ENCODE results near the gene ANP32B. TPM values are rescaled to one million over a fixed set of nuclear protein-coding genes. Genes with fewer than 3 reads are reported as not detected.
A peak's percentile ranks its signal among the peaks of the same experiment; 100 is the strongest.

The ANP32B gene
- total RNA-seq, 3 donors from 2014 or later (not counting 1 experiment from before 2014, with no cell fraction given) = 89.9 to 107 (median 100) TPM

DNA sequence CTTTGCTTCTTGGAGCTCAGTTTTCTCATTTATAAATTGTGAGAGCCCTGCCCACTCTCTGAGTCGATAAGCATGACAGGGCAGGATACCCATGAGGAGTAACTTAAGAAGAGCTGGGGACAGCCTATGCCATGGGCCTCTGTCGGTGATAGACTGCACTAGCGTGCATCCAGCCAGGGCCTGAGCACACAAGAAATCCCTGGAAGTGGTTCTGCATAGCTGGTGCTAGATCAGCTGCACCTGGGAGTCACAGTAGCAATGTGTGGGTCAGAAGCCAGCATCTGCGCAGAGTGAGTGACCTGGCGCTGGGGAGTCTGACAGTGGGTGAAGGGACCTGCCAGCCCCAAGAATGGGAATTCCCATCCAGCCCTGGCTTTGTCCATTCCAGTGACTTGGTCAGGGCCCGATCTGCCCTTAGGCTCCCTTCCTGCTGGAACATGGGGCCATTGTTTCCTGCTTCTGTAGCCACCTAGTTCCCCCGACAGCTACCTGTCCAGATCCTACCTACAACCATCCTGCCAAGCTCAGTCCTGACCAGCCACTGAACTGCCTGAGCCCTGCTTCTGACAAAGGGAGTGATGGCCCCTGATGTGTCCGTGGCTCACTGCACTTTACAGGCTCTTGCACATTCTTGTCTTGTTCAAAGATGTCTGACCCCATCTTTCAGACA, 37.5 kb downstream of the ANP32B start:
- DNase-seq = no peak
- Mint-ChIP-seq H3K27me3 (ENCODE audit: low read depth in 2 of 2) (no peaks in the 10 kb centered on the region), H3K4me1 (peaks cover 0 to 9% of the 10 kb centered on the region in 2 donors), H3K27ac (no peak overlapping the region), H3K9me3 (no peaks in the 10 kb centered on the region), H3K4me3 (no peak overlapping the region), H3K36me3 (peaks cover 5% of the 10 kb centered on the region)
- intact Hi-C loops (cut with micrococcal nuclease) = no loop called here
- no peak overlapping the region for H3K4me3 ChIP-seq (ENCODE audit: low read length)
- TF ChIP-seq CTCF (IDR thresholded peaks at IDR 0.05) = no peak
- no peaks in the 10 kb centered on the region for H3K27me3 ChIP-seq (ENCODE audit: control insufficient read depth, insufficient read depth, low read length)
- H3K27ac ChIP-seq (ENCODE audit: low read length) = no peak overlapping the region
- no peaks in the 10 kb centered on the region for H3K9me3 ChIP-seq (ENCODE audit: control insufficient read depth, insufficient read depth, low read length)
- 98% methylated on average over 8 of the region's 8 CpGs for WGBS (ENCODE audit: insufficient coverage)
- no peaks in the 10 kb centered on the region for H3K4me1 ChIP-seq (ENCODE audit: control insufficient read depth, insufficient read depth, low read length)
- peaks cover 35% of the 10 kb centered on the region for H3K36me3 ChIP-seq (ENCODE audit: control insufficient read depth, insufficient read depth, low read length)
- ATAC-seq = peak in 1 of 3 donors; percentile 30

DNA sequence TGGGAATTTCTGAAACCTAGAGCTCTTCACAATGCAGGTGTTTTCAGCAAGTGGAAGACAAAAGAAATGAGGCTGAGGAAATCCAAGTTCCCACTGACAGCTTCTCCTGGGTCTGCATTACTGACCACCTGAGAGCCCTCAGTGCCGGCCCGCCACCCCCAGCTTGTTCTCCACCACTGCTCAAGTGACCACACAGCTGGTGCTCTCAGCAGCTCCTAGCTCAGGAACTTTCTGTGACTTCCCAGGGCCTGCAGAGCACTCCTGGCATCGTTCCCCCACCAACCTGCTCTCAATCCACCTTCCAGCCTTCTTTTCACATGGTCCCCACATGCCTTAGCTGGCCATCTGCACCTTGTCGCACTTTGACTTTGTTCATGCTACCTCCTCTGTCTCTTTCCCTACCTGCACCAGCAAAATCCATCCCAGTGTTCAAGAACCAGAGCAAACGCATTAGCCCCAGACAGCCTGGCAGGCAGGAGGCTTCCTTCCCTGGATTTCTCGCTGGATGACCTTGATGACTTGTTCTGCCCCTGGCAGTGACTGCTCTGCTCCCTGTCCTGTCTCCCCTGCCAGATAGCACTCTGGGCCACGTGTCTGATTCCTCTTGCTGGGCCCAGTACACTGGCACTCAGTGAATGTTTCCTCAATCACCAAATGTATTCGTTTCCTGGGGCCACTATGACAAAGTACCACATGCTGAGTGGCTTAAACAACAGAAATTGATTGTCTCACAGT, 38.3 kb downstream of the ANP32B start:
- no peak overlapping the region for H3K4me3 Mint-ChIP-seq
- no peaks in the 10 kb centered on the region for H3K9me3 ChIP-seq (ENCODE audit: control insufficient read depth, insufficient read depth, low read length)
- no peaks in the 10 kb centered on the region for H3K9me3 Mint-ChIP-seq
- DNase-seq = no peak
- H3K27ac ChIP-seq (ENCODE audit: low read length) = no peak overlapping the region
- H3K36me3 ChIP-seq (ENCODE audit: control insufficient read depth, insufficient read depth, low read length) = peaks cover 28% of the 10 kb centered on the region
- H3K4me1 Mint-ChIP-seq = peaks cover 0 to 9% of the 10 kb centered on the region in 2 donors
- intact Hi-C loops (cut with micrococcal nuclease) = no loop called here
- H3K4me3 ChIP-seq (ENCODE audit: low read length) = no peak overlapping the region
- TF ChIP-seq CTCF (IDR thresholded peaks at IDR 0.05) = no peak
- no peak overlapping the region for H3K27ac Mint-ChIP-seq
- H3K4me1 ChIP-seq (ENCODE audit: control insufficient read depth, insufficient read depth, low read length) = no peaks in the 10 kb centered on the region
- no peak for ATAC-seq
- 92% methylated on average over 8 of the region's 8 CpGs for WGBS (ENCODE audit: insufficient coverage)
- no peaks in the 10 kb centered on the region for H3K27me3 ChIP-seq (ENCODE audit: control insufficient read depth, insufficient read depth, low read length)
- H3K27me3 Mint-ChIP-seq (ENCODE audit: low read depth in 2 of 2) = no peaks in the 10 kb centered on the region
- H3K36me3 Mint-ChIP-seq = peaks cover 5% of the 10 kb centered on the region

GRCh38 chr9:98022447-98022846, 39.3 kb downstream of the ANP32B start:
- ATAC-seq = no peak
- DNase-seq = no peak
- H3K27me3 Mint-ChIP-seq (ENCODE audit: low read depth in 2 of 2) = no peaks in the 10 kb centered on the region
- H3K4me1 Mint-ChIP-seq = peaks cover 0 to 4% of the 10 kb centered on the region in 2 donors
- WGBS (ENCODE audit: insufficient coverage) = 95% methylated on average over 8 of the region's 8 CpGs
- Histone ChIP-seq H3K4me3 (ENCODE audit: low read length) (no peak overlapping the region), H3K4me1 (ENCODE audit: control insufficient read depth, insufficient read depth, low read length) (no peaks in the 10 kb centered on the region), H3K27ac (ENCODE audit: low read length) (no peak overlapping the region), H3K27me3 (ENCODE audit: control insufficient read depth, insufficient read depth, low read length) (no peaks in the 10 kb centered on the region), H3K36me3 (ENCODE audit: control insufficient read depth, insufficient read depth, low read length) (peaks cover 19% of the 10 kb centered on the region), H3K9me3 (ENCODE audit: control insufficient read depth, insufficient read depth, low read length) (no peaks in the 10 kb centered on the region)
- no peaks in the 10 kb centered on the region for H3K9me3 Mint-ChIP-seq
- no peak overlapping the region for H3K27ac Mint-ChIP-seq
- TF ChIP-seq CTCF (IDR thresholded peaks at IDR 0.05) = no peak
- no peak overlapping the region for H3K4me3 Mint-ChIP-seq
- intact Hi-C loops (cut with micrococcal nuclease) = no loop called here
- H3K36me3 Mint-ChIP-seq = peaks cover 5% of the 10 kb centered on the region

Data from natural killer cell (primary cell).